ENCODE results near the gene CDK5.

DNA sequence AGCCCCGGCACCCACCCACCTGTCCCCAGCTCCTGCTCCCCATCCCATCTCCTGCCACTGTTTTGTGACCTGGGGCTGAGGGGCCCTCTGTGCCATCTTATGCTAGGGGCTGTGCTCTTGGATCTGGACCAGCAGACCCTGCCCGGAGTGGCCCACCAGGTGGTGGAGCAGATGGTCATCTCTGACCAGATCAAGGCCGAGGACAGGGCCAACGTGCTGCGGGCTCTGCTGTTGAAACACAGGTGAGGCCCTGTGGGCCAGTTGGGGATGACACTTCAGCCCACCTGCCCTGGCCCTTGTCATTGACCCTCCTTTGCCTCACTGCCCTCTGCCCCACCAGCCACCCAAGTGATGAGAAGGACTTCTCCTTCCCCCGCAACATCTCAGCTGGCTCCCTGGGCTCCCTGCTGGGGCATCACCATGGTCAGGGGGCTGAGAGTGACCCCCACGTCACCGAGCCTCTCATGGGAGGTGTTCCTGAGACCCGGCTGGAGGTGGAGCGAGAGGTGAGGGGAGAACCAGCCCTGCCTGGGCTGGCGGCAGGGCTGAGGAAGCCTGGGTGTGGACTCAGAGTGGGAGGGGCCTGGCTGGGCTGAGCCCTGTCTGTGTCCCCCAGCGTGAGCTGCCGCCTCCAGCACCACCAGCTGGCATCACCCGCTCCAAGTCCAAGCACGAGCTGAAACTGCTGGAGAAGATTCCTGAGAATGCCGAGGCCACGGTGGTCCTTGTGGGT lies 12.3 kb upstream of the CDK5 start:
- no peak for TF ChIP-seq POLR2A (IDR thresholded peaks at IDR 0.05; ENCODE audit: low read length)
- TF ChIP-seq GATA1 (IDR thresholded peaks at IDR 0.05; ENCODE audit: low read depth, low read length): no peak

All from erythroblast (primary cell).